ENCODE results near the gene KIAA0319L.

KIAA0319L gene

DNA sequence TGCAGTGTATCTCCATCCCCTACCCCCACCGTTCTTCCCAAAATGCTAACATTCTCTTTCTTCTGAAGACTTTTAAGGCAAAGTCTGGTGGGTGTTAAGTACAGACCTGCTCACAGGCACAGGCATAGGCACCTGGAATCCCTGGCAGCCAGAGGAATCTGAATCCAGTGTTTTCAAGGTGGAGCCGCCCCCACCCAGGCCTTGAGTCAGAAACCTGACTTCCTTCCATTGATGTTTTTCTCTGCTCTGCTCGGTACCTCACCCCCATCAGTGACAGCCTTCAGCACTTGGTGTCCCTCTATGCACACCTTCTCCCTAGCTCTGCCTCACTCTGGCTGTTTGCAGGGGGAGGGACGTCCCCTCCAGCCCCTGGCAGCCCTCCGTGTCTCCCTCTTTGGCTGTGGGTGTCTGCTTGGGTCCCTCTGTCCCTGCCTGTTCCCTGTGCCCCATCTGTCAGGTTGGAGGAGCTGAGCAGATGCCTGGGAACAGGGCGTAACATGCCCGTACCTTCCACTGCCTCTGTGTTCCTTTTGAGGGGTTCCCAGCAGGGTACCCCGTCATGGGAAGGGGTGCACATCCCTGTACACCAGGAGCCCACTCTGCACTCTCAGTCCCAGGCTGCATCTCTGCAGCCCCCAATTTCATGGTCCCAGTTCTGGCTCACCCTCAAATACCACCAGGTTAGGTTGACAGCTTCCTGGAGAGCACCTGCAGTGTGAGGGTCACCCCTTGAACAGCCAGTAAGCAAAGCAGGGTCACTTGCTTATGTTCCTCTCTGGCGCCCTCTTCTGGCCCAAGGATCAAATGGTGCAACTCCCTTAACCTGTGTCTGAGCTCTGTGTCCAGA is 7.1 kb upstream of the KIAA0319L start:
- no peak for DNase-seq (ENCODE audit: extremely low read depth, insufficient read length)
- H3K4me3 ChIP-seq (replicated peaks; ENCODE audit: low read depth, low read length): no peak overlapping the region

DNA sequence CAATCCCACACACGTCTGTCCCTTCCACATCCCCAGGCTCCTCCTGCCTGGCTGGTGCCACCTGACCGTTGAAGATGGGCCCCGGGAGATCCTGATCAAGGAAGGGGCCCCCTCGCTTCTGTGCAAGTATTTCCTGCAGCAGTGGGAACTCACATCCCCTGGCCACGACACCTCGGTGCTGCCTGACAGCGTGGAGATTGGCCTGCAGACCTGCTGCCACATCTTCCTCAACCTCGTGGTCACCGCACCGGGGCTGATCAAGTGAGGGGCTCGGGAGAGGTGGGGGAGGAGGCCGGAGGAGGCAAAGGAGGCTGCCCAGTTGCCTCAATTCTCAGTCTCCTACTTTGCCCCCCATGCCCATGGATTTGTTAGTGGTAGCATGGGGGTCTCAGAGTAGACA is 6.0 kb upstream of the KIAA0319L start:
- Histone ChIP-seq H3K4me3 (replicated peaks; ENCODE audit: low read depth, low read length) (no peak overlapping the region), H3K36me3 (ENCODE audit: control insufficient read depth, insufficient read depth, low read length) (peaks cover 35% of the 10 kb centered on the region), H3K27me3 (replicated peaks; ENCODE audit: control insufficient read depth, insufficient read depth, low read length) (no peaks in the 10 kb centered on the region)
- TF ChIP-seq, protein P1, sequence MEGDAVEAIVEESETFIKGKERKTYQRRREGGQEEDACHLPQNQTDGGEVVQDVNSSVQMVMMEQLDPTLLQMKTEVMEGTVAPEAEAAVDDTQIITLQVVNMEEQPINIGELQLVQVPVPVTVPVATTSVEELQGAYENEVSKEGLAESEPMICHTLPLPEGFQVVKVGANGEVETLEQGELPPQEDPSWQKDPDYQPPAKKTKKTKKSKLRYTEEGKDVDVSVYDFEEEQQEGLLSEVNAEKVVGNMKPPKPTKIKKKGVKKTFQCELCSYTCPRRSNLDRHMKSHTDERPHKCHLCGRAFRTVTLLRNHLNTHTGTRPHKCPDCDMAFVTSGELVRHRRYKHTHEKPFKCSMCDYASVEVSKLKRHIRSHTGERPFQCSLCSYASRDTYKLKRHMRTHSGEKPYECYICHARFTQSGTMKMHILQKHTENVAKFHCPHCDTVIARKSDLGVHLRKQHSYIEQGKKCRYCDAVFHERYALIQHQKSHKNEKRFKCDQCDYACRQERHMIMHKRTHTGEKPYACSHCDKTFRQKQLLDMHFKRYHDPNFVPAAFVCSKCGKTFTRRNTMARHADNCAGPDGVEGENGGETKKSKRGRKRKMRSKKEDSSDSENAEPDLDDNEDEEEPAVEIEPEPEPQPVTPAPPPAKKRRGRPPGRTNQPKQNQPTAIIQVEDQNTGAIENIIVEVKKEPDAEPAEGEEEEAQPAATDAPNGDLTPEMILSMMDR (IDR thresholded peaks at IDR 0.05; ENCODE audit: insufficient read depth, low read length, poor library complexity, severe bottlenecking): no peak
- no peak for DNase-seq (ENCODE audit: extremely low read depth, insufficient read length)

More for the DNA sequence above, 7.1 kb upstream of the KIAA0319L start:
- TF ChIP-seq, protein P1 (IDR thresholded peaks at IDR 0.05; ENCODE audit: insufficient read depth, low read length, poor library complexity, severe bottlenecking): peak; percentile 85
- Histone ChIP-seq H3K27me3 (replicated peaks; ENCODE audit: control insufficient read depth, insufficient read depth, low read length) (no peaks in the 10 kb centered on the region), H3K36me3 (ENCODE audit: control insufficient read depth, insufficient read depth, low read length) (peaks cover 35% of the 10 kb centered on the region)

- Histone ChIP-seq H3K36me3 (ENCODE audit: control insufficient read depth, insufficient read depth, low read length) (peaks cover 35% of the 10 kb centered on the region), H3K4me3 (replicated peaks; ENCODE audit: low read depth, low read length) (no peak overlapping the region)
- TF ChIP-seq, protein P1 (IDR thresholded peaks at IDR 0.05; ENCODE audit: insufficient read depth, low read length, poor library complexity, severe bottlenecking): no peak
Observed at GRCh38 chr1:35561972-35562680, 4.9 kb upstream of the KIAA0319L start.

DNA sequence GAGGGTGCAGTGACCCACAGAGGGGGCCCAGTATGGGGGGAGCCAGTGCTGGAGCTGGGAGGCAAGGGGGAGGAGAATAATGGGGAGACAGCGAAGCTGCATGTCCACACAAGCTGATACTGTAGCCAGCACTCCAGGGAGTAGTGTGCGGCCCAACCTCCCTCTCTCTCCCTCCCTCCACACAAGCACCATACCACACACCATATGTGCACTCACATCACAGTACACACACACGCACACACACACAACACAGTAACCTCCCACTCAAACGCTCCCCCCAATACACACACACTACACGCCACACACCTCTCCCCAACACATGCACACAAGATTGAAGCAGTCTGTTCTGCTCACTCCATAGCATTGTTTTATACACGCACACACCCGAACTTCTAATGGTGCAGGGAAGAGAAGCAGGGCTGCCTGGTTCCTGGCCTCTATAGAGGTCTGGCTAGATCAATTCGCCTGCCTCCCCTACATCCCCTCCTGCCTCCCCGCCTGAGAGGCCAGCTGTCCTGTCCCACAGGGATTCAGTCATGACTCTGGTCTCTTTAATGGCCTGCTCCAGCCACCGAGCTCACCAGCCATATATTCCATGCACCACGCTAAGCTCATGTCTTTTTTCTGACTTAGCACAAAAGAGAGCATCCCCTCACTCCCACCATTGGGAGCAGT is 4.2 kb upstream of the KIAA0319L start:
- peaks cover 34% of the 10 kb centered on the region for H3K36me3 ChIP-seq (ENCODE audit: control insufficient read depth, insufficient read depth, low read length)

More at GRCh38 chr1:35561972-35562680, 4.9 kb upstream of the KIAA0319L start:
- DNase-seq (ENCODE audit: extremely low read depth, insufficient read length): no peak
- no peaks in the 10 kb centered on the region for H3K27me3 ChIP-seq (replicated peaks; ENCODE audit: control insufficient read depth, insufficient read depth, low read length)

More for the DNA sequence above, 4.2 kb upstream of the KIAA0319L start:
- H3K4me3 ChIP-seq (replicated peaks; ENCODE audit: low read depth, low read length): no peak overlapping the region
- H3K27me3 ChIP-seq (replicated peaks; ENCODE audit: control insufficient read depth, insufficient read depth, low read length): no peaks in the 10 kb centered on the region
- DNase-seq (ENCODE audit: extremely low read depth, insufficient read length): no peak
- TF ChIP-seq, protein P1 (IDR thresholded peaks at IDR 0.05; ENCODE audit: insufficient read depth, low read length, poor library complexity, severe bottlenecking): no peak

Measured in GM06990 (cell line).